Germinal center (tissue), 1 donor: ENCODE results near the gene ADRA2A.

ENCODE experiments used
- DNase-seq: peaks from one replicate; pipeline ENCODE4 v3.0.0; 2012; ENCODE audit warnings: mixed read lengths, low spot score

Gene ADRA2A

DNA sequence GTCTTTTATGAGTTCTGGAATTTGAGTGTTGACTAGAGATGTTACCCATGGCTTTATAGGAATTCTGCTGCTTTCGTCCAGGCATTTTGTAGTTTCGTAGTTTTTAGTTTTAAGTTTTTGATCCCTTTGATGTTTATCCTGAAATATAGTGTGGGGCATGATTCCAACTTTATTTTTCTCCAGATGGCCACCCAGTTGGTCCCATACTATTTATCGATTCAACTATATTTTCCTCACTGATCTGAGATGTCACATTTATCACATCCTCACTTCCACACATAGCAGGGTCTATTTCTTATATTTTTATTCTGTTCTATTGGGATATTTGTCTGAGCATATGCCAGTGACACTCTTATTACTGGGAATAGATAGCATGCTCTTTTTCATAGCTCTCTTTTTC is 33.9 kb downstream of the ADRA2A start:
- DNase-seq: no peak

DNA sequence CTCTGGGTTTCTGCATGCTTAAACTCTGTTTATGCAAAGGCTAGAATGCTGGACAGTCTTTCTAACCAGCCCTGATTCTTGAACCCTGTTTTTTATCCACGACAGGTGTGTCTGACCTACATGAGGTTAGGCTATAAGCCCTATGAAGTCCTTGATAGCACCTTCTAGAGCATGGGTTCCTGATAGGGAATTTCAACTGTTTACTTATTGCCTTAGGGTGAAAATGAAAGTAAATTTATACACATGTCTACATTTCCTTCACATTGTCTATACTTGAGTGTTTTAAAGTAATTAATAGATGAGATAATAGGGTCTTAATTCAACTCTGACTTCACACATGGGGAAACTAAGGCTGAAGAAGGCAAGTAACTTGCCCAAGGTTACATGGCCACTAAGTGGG is 35.5 kb downstream of the ADRA2A start:
- DNase-seq: no peak

DNA sequence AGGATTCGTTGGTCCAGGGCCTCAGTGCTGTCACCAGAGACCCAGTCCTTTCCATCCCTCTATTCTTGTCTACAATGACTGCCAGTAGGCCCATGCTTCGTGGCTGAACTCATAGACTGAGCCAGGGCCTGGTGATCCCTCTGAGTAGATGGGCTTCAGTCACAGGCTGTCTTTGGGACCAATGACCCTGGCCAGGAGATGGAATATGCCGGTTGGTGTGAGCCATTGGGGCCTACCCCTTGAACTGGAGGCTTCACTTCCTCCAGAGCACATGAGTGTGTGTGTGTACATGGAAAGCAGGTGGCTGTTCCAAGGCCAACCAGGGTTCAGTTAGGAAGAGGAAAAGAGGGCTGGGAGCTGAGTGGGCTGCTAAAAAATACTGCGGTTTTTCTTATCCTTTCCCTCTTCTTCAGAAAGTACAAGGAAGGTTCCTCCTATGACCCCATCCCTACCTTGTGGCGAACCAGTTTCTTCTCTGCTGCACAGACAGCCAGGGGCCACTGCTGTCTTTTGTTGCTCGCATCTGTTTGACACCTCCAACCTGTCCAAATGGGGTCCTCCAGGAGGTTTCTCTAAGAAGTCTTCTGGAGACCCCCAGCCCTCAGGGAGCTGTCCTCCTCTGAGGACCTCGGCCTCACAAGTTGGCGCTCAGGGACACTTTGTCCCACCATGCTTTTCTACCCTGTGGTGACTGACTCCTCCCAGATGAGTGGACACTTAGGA is 36.6 kb downstream of the ADRA2A start:
- DNase-seq: no peak

DNA sequence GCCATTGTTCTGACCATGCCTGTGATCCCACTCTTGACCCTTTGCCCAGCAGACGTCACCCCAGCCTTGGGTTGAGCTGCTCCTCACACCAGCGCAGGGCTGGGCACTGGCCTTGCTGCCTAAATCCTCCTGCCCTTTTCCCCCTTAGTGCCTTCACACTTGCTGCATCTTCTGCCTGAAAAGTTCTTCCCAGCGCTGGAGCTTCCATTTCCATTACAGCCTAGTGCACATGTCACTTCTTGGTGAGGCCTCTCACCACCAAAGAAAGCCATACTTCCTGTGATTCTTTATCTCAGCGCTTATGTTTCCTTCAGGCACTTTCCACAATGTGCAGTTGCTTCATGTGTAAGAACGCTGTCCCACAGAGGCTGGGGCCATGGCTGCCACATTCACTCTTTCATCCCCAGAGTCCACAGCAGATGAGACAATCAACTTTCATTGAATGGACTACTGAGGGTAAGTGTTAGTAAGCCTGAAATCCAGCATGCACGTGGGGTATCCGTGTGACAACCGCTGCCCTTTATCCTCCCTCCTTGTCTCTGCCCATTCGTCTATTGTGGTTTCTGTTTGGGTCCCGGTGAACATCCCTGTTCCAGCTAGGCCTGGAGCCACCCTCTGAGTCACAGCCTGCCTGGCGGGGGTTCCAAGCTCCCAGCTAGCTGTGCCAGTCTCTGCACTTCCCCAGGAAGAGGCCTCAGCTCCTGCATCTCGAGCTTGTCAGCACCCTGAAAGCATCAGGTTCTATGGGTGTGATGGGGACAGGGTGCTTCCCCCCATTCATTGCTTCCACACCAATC is 37.3 kb downstream of the ADRA2A start:
- no peak for DNase-seq

DNA sequence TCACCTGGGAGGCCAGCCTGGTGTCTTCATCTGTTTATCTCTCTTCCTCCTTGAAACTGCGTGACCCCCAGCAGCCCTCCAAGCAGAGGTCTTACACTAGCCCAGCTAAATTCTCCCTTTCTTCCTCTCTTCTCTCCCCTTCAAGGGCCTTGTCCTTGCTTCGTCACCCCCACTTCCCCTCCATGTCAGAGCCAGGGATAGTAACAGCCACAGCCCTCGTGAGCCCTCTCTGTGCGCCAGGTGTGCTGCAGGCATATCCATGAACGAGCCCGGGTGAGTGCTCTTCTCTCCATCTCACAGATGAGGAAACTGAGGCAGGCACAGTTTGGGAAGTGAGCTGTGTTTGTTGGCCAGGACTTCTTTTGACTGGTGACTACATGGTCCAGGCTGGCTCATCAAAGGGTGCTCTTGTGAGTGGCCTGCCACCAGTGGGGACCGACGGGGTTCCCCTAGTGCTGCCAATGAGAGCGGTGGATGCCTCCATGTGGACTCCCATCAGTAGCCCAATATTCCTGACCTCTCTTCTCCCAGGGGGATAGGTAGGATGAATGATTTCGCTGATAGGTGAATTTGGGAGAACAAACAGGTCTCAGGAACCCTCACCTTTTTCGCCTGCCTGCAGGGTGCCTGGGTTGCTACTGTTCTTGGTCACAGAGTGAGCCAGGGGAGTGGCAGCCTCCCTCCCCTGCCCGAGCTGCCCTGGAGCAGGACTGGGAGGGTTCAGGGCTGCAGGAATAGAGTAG is 38.1 kb downstream of the ADRA2A start:
- DNase-seq: no peak

DNA sequence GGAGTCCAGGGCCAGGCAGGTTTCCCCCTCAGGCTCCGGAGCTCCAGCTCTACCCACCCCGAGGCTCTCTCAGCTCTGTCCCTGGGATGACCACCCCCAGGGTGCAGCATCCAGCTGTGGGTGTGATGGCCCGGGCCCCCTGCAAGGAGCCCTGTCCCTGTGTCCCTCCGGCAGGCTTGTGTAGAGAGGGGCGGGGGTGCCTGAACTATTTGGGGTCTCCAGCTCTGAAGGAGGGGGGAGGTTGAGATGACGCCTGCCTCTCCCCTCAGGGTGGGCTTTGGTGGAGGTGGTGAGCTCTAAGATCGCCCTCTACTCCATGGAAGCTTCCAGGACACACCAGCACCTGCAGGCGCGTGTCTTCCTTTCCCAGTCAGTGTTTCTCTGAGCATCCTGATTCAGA is 39.4 kb downstream of the ADRA2A start:
- DNase-seq: no peak

DNA sequence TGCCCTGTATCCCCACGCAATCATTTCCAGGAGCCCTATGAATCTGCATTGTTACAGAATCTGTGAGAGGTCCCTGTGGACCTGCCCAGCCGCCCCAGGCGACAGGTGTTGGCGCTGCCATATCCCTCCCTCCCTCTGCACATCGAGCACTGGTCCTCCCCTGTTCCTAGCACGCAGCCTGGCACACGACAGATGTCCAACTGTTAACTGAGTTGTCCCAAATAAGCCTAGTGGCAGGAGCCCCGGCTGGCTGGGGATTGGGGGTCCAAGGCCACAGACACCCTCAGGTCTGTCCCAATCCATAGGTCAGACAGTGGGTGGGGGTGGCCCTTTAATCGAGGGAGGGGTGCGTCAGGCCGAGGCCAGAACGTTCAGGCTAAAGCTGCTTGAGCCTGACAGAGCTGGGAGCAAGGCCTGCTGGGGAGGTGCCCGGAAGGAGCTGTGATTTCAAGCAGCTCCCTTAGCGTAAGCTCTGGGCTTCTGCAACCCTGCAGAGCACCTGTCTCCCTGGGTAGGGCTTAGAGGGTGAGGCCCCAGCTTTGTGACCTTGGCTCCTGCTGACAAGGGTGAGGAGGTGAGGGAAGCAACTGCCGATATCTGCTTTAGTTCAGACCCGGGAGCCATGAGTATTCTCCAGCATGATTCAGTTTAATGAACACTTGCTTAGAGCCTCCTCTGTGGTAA is 40.1 kb downstream of the ADRA2A start:
- no peak for DNase-seq

DNA sequence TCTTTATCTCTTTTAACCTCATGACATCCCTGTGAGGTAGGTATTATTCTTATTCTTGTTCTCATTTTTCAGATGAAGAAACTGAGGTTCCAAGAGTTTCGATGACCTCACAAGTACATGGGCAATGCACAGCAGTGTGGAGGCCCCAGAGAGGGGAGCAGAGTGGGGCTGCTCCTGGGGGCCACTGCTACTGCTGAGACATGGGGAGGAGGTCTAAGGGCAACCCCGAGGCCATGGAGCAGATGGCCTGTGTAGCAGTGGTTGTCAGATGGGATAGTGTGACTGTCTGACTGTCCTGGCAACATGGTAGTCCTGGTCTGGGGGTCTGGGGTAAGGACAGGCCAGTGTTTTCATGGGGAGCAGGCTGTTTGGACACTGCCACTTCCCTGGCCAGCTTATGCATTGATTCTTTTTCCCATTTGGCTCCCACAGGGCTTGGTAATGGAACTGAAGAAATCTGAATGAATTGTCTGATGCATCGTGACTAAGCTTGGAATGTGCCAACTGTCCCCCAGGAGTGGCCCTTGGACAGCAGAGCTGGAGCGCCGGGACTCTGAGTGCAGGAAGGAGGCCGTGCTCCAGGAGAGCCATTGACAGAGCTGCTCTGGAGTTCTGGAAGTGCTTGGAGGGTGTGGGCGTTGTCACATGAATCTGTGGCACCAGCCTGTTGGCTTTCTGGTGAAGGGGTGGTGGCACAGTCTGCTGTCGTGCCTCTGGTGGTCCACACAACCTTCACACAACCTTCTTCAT is 40.9 kb downstream of the ADRA2A start:
- no peak for DNase-seq

DNA sequence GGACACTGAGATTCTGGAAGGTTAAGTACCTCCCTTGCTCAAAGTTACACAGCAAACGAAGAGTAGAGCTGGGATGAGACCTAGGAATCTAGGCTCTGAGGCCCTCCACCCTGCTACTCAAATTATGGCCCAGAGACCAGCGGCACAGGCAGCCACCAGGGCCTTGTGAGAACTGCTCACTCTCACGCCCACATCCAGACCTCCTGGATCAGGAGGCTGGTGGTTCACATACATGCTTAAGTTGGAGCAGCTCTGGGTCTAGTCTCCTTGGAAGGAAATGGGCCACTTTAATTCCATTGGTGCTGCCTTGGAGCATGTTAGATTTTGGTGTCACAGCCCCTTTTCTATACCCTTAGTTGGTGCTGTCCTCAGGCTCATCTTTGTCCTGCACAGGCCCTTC is 41.9 kb downstream of the ADRA2A start:
- DNase-seq: no peak

DNA sequence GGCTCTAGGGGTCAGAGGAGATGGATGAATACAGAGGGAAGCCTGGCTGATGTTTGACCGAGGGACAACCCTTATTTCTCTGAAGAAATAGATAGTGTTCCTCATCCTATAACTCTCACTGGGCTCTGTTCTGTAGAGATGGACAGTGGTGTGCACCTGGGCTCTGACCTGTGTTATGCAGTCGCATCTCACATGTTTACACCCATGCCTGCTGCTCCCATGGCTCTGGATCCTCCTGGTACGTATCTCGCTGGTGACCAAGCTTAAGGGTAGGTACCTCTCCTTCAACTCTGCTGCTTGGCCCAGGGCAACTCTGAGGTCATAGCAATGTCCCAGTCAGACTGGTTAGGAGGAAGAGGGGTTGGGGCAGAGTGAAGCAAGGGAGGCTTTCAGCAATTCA is 42.8 kb downstream of the ADRA2A start:
- no peak for DNase-seq

DNA sequence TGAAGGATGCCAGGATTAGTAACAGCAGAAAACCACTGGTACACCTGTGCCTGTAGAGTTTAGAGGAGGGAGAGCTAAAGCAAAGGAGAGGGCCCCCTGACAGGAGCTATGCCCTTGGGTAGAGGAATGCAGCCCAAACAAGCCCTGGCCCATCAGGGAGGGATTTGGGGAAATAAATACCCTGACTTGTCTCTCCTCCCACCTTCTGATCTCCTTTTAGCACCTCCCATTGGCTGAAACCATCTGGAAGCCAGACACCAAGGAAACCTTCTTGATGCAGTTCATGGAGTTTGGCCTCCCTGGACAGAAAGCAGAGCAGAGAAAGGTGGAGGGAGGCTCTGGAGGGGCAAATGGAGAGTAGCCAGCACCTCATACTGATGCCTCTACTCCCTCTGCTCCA is 45.3 kb downstream of the ADRA2A start:
- no peak for DNase-seq

DNA sequence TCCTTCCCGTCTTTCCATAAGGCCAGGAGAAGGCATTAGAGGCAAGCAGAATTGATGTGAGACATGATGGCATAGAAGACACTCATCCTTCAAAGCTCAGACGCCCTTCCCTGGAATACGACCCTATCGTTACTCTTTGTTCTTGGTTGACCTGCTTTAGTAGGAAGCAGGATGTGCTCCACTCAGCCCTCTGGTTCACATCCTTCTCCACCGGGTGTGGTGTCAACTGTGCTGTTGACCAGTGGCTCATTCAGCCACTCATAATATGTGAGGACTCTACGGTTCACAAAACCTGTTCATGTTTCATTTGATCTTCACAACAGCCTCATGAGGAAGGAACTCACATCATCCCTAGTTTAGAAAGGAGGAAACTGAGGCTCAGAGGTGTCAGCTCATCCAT is 47.1 kb downstream of the ADRA2A start:
- no peak for DNase-seq

DNA sequence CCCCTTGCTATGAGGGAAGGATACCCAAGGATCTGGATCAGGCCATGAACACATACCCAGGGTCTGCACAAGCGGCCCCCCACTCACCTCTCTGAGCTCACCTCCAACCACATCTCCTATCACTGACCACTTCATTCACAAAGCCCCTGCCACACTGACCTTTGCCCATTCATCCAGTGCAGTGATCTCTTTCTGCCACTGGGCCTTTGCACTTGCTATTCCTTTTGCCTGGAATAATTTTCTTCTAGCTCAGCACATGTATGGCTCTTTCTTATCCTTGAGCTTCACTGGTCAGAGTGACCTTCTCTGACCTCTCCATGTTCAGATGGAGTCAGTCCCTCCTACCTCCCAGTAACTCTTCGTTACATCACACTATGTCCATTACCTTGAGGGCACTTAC is 48.3 kb downstream of the ADRA2A start:
- no peak for DNase-seq

DNA sequence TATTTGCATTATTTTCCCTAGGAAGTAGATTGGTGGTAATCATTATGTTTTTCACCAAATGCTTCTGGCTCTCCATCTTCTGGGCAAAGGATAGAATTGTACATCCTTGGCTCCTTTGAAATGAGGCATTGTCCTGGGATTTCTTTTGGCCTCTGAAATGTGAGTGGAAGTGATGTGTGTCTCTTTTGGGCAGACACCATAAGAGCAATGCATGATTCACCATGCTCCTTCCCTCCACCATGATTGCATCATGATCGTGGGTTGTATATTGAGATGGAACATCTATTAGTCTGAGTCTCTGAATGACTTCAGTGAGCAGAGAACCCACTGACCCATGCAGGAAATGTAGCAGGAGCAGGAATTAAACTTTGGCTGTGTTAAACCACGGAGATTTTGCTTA is 49.2 kb downstream of the ADRA2A start:
- DNase-seq: no peak

DNA sequence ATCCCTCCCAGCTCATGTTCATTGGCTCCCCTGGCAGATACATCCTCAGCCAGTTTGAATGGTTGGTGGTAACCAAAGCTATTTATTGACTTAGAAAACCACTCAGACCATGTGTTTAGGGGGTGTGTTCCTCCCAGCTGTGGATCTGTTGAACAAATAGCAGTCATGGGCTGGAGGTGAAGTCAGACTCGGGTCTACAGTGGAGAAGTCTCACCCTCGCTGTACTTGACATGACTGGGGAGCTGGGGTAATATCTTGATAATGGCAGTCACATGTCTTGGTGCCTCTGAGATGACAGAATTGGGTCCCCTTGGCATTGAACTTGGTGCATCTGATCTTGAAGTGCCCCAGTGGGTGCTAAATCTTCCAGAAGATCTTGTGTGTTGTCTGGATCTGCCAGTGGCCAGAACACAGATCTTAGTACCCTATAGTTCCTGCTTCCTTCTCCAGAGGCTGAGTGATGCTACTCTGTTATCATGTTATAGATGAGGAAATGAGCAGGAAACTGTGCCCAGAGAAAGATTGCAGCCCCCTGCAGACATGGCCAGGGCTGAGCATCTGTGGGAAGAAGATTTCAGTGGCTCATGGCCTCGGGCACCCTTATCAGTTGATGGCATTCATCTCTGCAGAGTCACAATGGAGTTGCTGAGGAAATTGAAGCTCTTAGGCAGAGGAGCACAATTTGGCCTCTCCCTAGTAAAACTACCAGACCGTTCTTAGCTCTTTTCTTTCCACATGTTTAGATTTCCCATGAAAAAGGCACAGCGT is 50.4 kb downstream of the ADRA2A start:
- no peak for DNase-seq

DNA sequence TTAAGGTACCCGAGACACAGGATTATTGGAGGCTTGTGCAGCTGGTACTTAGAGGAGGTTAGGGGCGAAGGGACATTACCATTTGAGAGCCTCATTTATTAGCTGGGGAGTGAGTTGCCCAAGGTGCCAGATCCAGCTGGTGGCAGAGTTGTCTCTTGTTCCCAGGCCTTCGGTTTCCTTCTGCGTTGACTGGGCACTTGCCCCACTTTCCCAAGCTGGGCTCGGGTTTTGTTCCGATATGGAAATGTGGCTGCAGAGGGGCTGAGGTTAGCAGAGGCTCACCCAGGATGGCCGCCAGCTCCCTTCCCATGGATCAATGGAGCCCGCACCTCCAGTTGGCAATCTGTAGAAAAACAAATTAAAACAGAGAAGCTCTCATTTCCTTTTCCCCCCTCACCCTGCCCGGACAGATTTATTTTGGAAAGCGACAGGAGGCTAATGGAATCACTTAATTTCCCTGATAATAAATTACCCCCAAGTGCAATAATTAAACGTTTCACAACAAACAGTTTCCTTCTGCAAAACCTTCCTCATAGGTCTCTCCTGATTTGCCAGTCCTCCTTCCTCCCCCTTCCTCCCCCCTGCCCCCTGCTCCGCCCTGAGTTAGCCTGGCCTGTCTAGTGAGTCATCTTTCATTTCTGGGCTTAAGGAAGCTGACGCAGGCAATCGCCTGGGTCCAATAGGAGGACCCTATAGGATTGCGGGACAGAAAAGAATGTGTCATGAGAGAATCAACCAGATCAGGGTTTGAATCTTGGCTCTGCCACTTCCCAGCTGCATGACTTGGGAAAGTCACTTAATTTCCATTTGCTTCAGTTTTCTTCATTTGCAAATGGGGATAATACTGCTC is 51.7 kb downstream of the ADRA2A start:
- DNase-seq: no peak

DNA sequence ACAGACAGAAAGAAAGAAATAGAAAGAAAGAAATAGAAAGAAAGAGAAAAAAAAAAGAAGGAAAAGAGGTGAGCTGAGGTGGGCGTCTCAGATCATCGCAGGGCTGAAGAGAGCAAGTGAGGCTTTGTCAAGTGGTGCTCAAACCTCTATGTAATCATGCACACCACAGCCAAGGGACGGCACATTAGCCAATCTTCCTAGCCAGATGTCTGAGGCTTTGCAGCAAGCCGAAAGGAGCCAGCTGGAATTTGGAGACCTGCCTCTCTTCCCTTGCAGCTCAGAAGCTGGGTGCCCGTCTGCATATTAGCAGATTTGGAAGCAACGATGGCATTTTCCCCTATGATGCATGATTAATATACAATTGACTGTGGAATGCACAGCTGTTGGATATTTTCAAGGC is 52.5 kb downstream of the ADRA2A start:
- DNase-seq: no peak

DNA sequence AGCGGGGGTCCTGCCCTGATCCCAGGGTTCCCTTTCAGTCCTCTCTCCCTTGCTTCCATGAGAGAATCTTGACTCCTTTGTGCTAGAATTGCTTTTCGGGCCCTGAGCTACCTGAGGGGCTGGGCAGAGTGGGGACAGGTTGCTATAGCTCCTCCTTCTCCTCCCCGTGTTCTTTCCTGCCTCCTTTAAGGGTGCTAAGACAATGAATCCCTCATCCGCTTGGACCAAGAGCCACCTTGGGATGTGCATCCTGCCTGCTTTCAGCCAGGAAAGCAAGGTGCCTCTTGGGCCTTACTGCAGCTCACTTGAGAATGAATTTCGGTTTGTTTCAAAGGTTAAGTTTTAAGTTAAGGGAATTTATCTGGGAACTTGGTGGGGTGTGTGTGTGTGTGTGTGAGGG is 53.6 kb downstream of the ADRA2A start:
- no peak for DNase-seq
